ENCODE data around the gene FBXW7.

FBXW7 gene

DNA sequence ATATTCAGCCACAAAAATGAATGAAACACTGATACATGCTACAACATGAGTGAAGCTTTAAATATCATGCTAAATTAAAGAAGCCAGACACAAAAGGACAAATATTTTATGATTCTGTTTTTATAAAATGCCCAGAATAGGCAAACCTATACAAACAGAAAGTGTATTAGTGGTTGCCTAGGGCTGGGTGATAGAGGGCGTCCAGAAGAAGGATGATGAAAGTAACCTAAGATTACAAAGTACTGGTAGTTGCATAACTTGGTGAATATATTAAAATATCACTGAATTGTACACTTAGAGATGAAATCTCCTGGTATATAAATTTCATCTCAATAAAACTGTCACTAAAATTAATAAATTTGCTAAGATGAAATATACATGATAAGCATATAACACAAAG is 67.5 kb downstream of the FBXW7 start:
- no peak for TF ChIP-seq CTCF (IDR thresholded peaks at IDR 0.05; ENCODE audit: low read depth, low read length, missing control alignments)
- in situ Hi-C loops (cut with HindIII; ENCODE audit: low sequenced_read_pairs), result no loop called here
- no peak overlapping the region for H3K4me3 ChIP-seq (ENCODE audit: low read depth, low read length)
- no peak for DNase-seq (ENCODE audit: low read depth)

DNA sequence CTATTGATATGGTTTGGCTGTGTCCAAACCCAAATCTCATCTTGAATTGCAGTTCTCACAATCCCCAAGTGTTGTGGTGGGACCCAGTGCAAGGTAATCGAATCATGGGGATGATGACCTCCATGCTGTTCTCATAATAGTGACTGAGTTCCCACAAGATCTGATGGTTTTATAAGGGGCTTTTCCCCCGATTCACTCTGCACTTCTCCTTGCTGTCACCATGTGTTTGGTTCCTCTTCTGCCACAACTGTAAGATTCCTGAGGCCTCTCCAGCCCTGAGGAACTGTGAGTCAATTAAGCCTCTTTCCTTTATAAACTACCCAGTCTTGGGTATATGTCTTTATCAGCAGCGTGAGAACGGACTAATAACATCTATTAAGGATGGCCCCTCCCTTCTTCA is 68.8 kb downstream of the FBXW7 start:
- TF ChIP-seq CTCF (IDR thresholded peaks at IDR 0.05; ENCODE audit: low read depth, low read length, missing control alignments), result no peak
- in situ Hi-C loops (cut with HindIII; ENCODE audit: low sequenced_read_pairs), result no loop called here
- H3K4me3 ChIP-seq (ENCODE audit: low read depth, low read length), result no peak overlapping the region
- no peak for DNase-seq (ENCODE audit: low read depth)

- DNase-seq (ENCODE audit: low read depth), result no peak
- in situ Hi-C loops (cut with HindIII; ENCODE audit: low sequenced_read_pairs), result no loop called here
- H3K4me3 ChIP-seq (ENCODE audit: low read depth, low read length), result no peak overlapping the region
- no peak for TF ChIP-seq CTCF (IDR thresholded peaks at IDR 0.05; ENCODE audit: low read depth, low read length, missing control alignments)
Observed at GRCh38 chr4:152464030-152464823, 71.7 kb downstream of the FBXW7 start.

DNA sequence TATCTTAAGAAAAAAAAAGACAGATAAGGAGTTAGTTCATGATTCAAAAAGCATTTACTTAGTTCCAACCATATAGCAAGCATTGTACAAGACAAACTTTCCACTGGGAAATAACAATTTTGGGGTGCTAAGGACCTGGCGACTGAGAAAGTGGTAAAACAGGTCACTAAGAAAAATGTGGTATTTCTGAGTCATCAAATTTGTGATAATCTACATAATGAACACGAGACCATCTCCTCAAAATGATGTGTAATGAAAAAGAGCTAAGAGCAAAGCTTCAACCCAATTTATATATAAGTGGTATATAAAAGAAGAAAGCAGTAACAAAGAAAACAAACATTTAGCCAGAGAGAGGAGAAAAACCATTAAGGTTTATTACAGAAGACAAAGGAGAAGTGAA is 72.3 kb downstream of the FBXW7 start:
- in situ Hi-C loops (cut with HindIII; ENCODE audit: low sequenced_read_pairs), result no loop called here
- no peak for TF ChIP-seq CTCF (IDR thresholded peaks at IDR 0.05; ENCODE audit: low read depth, low read length, missing control alignments)
- no peak for DNase-seq (ENCODE audit: low read depth)
- no peak overlapping the region for H3K4me3 ChIP-seq (ENCODE audit: low read depth, low read length)

DNA sequence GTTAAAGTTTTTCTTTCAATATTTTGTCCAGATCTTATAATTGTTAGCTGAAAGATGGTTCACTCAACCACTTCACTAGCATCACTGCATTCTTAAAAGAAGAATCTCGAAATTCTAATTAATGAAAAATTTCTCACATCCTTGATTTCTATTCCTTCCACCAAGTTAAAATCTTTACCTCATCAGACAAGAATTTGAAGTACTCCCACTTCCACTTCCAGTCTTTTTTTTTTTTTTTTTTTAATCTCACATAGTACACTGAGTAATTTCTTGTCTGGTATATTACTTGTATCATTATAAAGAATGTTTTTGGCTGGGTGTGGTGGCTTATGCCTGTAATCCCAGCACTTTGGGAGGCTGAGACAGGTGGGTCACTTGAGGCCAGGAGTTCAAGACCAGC is 73.2 kb downstream of the FBXW7 start:
- in situ Hi-C loops (cut with HindIII; ENCODE audit: low sequenced_read_pairs), result no loop called here
- DNase-seq (ENCODE audit: low read depth), result no peak
- no peak overlapping the region for H3K4me3 ChIP-seq (ENCODE audit: low read depth, low read length)
- TF ChIP-seq CTCF (IDR thresholded peaks at IDR 0.05; ENCODE audit: low read depth, low read length, missing control alignments), result no peak

DNA sequence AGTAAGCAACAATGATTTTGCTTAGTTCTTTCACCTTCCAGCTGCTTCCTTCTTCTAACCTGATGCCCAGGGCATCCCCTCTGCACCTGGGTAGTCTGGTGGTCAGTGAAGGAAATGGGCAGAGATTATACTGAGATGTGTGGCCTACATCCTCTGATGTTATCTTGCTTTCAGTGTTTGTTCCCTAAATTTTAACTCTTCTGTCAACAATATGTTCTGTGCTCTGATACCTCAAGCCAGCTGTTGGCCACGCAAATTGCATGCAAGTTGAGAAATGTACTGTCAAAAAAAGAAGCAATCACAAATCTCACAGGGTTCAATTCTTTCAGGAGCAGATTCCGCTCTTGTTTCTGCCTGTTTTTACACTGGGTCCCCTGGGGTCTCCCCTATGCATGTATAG is 73.8 kb downstream of the FBXW7 start:
- no peak for DNase-seq (ENCODE audit: low read depth)
- in situ Hi-C loops (cut with HindIII; ENCODE audit: low sequenced_read_pairs), result no loop called here
- TF ChIP-seq CTCF (IDR thresholded peaks at IDR 0.05; ENCODE audit: low read depth, low read length, missing control alignments), result no peak
- no peak overlapping the region for H3K4me3 ChIP-seq (ENCODE audit: low read depth, low read length)

All from astrocyte of the cerebellum (primary cell).